GM19438 (cell line): ENCODE data around the gene IST1.
"Not testable (repeated sequence)": the region's sequence is repeated elsewhere in the genome, so short reads cannot be mapped to it uniquely, and the experiment has no call there.

ENCODE experiments used
- ATAC-seq: cut with Tn5 transposase; IDR thresholded peaks from one replicate; pipeline ENCODE4 v1.9.1; 2021; ENCODE audit warnings: low read depth; ENCODE audit not compliant: unreplicated experiment

The IST1 gene

GRCh38 chr16:71894921-71895678 lies at the start of gene IST1:
IST1 (plus strand) TSS chr16:71895531; CDS start chr16:71915641, 20,110 bp downstream.
- peak; percentile 68 for ATAC-seq

GRCh38 chr16:71845639-71846430 lies 49.5 kb upstream of the IST1 start, which contains the start of gene ATXN1L:
ATXN1L (plus strand) TSS chr16:71845976; CDS start chr16:71849741, 3,765 bp downstream.
- peak; percentile 67 for ATAC-seq

GRCh38 chr16:71846431-71846830 lies 48.9 kb upstream of the IST1 start:
- ATAC-seq: no peak

- no peak for ATAC-seq
Observed at GRCh38 chr16:71847096-71847495, 48.2 kb upstream of the IST1 start.

- ATAC-seq: no peak
Observed at GRCh38 chr16:71848622-71849021, 46.7 kb upstream of the IST1 start.

- no peak for ATAC-seq
Observed at GRCh38 chr16:71851746-71852145, 43.6 kb upstream of the IST1 start.

- no peak for ATAC-seq
Observed at GRCh38 chr16:71852158-71852557, 43.2 kb upstream of the IST1 start.

- ATAC-seq: no peak
Observed at GRCh38 chr16:71852561-71852960, 42.8 kb upstream of the IST1 start.

GRCh38 chr16:71853413-71853812 lies 41.9 kb upstream of the IST1 start:
- ATAC-seq: peak; percentile 81

- ATAC-seq: no peak
Observed at GRCh38 chr16:71854369-71854948, 40.9 kb upstream of the IST1 start.

- ATAC-seq: no peak
Observed at GRCh38 chr16:71855937-71856662, 39.2 kb upstream of the IST1 start.

GRCh38 chr16:71859762-71860521 lies 35.4 kb upstream of the IST1 start:
- no peak for ATAC-seq

GRCh38 chr16:71863995-71864394 lies 31.3 kb upstream of the IST1 start:
- ATAC-seq: no peak

- no peak for ATAC-seq
Observed at GRCh38 chr16:71865173-71865863, 30.0 kb upstream of the IST1 start.

- ATAC-seq: not testable (repeated sequence)
Observed at GRCh38 chr16:71867175-71867574, 28.2 kb upstream of the IST1 start.

- no peak for ATAC-seq
Observed at GRCh38 chr16:71867939-71868338, 27.4 kb upstream of the IST1 start.

- no peak for ATAC-seq
Observed at GRCh38 chr16:71869089-71869488, 26.2 kb upstream of the IST1 start.

- no peak for ATAC-seq
Observed at GRCh38 chr16:71870818-71871217, 24.5 kb upstream of the IST1 start.

GRCh38 chr16:71873199-71873598 lies 22.1 kb upstream of the IST1 start:
- ATAC-seq: no peak
